ENCODE data around the gene PLCL1.

DNA sequence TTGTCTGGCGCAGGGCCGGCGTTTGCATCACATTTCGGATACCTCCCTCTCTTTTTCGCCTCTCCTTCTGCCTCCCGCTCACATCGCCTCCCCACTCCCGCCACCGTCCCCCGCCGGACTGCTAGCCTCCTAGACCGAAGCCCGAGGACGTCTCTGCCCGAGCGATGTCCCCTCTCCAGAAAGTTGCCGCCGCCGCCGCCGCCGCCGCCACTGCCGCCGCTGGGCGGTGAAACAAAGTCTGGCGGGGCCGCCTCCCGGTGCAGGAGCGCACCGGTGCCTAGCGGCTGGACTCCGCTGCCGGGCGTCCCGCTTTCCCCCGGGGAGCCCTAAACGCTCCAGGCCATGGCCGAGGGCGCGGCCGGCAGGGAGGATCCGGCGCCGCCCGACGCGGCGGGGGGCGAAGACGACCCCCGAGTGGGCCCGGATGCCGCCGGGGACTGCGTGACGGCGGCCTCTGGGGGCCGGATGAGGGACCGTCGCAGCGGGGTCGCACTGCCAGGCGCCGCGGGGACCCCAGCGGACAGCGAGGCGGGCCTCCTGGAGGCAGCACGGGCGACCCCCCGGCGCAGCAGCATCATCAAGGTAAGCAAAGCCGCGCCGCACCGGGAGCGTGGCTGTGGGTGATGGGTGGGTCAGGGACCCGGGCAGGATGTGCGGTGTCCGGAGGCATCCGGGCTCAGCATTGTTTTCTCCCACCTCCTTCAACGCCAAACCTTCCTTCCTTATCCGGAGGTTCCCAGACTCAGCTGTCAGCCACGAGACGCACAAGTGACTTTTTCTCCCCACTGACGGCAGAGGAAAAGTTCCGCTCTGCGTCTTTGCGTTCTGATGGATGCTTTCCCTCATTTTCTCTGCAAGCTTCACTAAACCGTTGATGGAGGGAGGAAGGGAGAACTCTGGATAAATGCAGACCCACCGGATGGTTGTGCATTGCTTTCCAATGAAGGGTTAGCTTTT is 643 bp downstream of the PLCL1 start:
- no peak for TF ChIP-seq ELF1 (IDR thresholded peaks at IDR 0.05; ENCODE audit: borderline replicate concordance, low read depth)
- TF ChIP-seq, protein P1, sequence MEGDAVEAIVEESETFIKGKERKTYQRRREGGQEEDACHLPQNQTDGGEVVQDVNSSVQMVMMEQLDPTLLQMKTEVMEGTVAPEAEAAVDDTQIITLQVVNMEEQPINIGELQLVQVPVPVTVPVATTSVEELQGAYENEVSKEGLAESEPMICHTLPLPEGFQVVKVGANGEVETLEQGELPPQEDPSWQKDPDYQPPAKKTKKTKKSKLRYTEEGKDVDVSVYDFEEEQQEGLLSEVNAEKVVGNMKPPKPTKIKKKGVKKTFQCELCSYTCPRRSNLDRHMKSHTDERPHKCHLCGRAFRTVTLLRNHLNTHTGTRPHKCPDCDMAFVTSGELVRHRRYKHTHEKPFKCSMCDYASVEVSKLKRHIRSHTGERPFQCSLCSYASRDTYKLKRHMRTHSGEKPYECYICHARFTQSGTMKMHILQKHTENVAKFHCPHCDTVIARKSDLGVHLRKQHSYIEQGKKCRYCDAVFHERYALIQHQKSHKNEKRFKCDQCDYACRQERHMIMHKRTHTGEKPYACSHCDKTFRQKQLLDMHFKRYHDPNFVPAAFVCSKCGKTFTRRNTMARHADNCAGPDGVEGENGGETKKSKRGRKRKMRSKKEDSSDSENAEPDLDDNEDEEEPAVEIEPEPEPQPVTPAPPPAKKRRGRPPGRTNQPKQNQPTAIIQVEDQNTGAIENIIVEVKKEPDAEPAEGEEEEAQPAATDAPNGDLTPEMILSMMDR (IDR thresholded peaks at IDR 0.05 in 2 of 3, conservative IDR thresholded peaks at IDR 0.05 in 1 of 3; ENCODE audit: borderline replicate concordance in 1 of 3, insufficient read depth in 1 of 3, low read depth in 2 of 3, low read length in 2 of 3): no peak
- no peak for TF ChIP-seq EZH2 (IDR thresholded peaks at IDR 0.05)
- TF ChIP-seq ATF3 (IDR thresholded peaks at IDR 0.05): no peak

All from HCT116 (cell line).